ENCODE data around the gene ASCL4.

DNA sequence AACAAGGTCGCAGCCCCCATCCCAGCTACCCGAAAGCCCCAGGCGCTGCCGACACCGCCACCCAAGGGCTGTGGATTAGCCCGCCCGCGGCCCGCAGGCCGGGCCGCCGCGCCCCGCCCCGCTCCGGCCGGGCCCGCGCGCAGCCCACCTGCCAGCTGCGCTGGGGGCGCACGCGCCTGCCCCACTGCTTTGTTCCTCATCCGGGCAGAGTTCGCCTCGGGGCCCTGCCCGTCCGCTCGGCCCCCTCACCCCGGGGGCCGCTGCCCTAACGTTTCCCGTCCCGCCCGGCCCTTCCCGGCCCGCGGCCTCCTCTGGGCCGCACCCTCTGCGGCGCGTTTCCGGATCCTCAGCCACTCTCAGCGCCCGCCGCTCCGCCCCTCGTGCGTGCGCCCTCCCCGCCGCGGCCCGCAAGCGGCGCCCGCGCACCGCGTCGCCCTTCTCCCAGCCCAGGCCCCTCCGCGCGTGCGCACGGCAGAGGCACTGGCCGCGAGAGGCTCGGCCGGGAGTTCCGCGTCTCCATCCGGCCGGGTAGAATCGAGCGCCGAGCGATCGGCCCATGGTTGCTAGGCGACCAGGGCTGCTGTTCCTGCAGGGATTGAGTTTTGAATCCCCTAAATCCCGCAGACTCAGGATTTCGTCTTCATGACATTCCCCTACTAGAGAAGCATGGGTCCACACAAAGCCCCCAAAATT lies 13.5 kb upstream of the ASCL4 start, which contains the start of gene PRDM4:
- TF ChIP-seq CTCF (IDR thresholded peaks at IDR 0.05) (no peak), POLR2A (IDR thresholded peaks at IDR 0.05) (no peak)
